ENCODE results near the gene ELN. TPM values are rescaled to one million over a fixed set of nuclear protein-coding genes. Genes with fewer than 3 reads are reported as not detected.

The ELN gene
- total and polyA plus RNA-seq, 9 of the 15 experiments (the other 6 are each of a cell fraction or from before 2014, with no cell fraction given) = 0.20 TPM; not detected in 8

GRCh38 chr7:74029089-74029785 lies 1.3 kb downstream of the ELN start:
- intact Hi-C loops (cut with micrococcal nuclease) = loop anchor here (5.0 kb wide), 2 partner anchors 142 to 227 kb away; no protein-coding TSS in a partner anchor
- H3K79me2 ChIP-seq (ENCODE audit: control insufficient read depth, insufficient read depth, low read length) = no peaks in the 10 kb centered on the region
- CTCF ChIA-PET (ENCODE audit: low intra/inter-chr PET ratio) = no interaction called here
- TF ChIP-seq RERE (CRISPR knock-in tag; IDR thresholded peaks at IDR 0.05; ENCODE audit: borderline replicate concordance) (no peak), GABPB2 (CRISPR knock-in tag; conservative IDR thresholded peaks at IDR 0.05) (no peak), IRF2 (CRISPR knock-in tag; IDR thresholded peaks at IDR 0.05) (no peak), TSHZ1 (CRISPR knock-in tag; IDR thresholded peaks at IDR 0.05) (no peak), ZNF134 (CRISPR knock-in tag; conservative IDR thresholded peaks at IDR 0.05) (no peak), ASH1L (IDR thresholded peaks at IDR 0.05; ENCODE audit: borderline replicate concordance, low read depth, partially characterized antibody) (no peak), ESRRB (CRISPR knock-in tag; IDR thresholded peaks at IDR 0.05; ENCODE audit: borderline replicate concordance) (no peak), NKRF (IDR thresholded peaks at IDR 0.05; ENCODE audit: borderline replicate concordance) (no peak), CBFA2T2 (conservative IDR thresholded peaks at IDR 0.05) (no peak), ZNF589 (CRISPR knock-in tag; IDR thresholded peaks at IDR 0.05; ENCODE audit: low read depth) (no peak), NBN (IDR thresholded peaks at IDR 0.05; ENCODE audit: low read depth) (no peak)

More at GRCh38 chr7:74029089-74029785, 1.3 kb downstream of the ELN start:
- peaks cover 57 to 80% of the 10 kb centered on the region in 2 experiments for H3K27me3 ChIP-seq (ENCODE audit: control insufficient read depth in 2 of 2, insufficient read depth in 2 of 2, low read length in 2 of 2)
- H3K36me3 ChIP-seq (ENCODE audit: control insufficient read depth, insufficient read depth, low read length) = no peaks in the 10 kb centered on the region
- 2% methylated on average over 16 of the region's 18 CpGs for WGBS (ENCODE audit: insufficient coverage, low coverage, missing lambda C conversion rate)
- no peak overlapping the region for H3K27ac ChIP-seq (ENCODE audit: extremely low read depth, low read depth, low read length)
- H3K4me2 ChIP-seq (ENCODE audit: insufficient read depth, low read length) = no peak overlapping the region
- H3K9me1 ChIP-seq (ENCODE audit: control insufficient read depth, insufficient read depth, low read length) = no peaks in the 10 kb centered on the region
- POLR2A ChIA-PET = interaction anchor here (1.3 kb wide), 2 partner anchors 16 to 146 kb away, joined by 4 read pairs; no protein-coding TSS in a partner anchor
- no peak overlapping the region for H3K9ac ChIP-seq (ENCODE audit: insufficient read depth in 1 of 2, low read depth in 2 of 2, low read length in 2 of 2)
- no peak for DNase-seq (ENCODE audit: extremely low read depth in 1 of 4, low spot score in 3 of 4)
- peaks cover 0 to 28% of the 10 kb centered on the region in 2 experiments; a peak in 2 of 5 replicates for H3K4me1 ChIP-seq (replicated peaks in 1 of 2; ENCODE audit: control insufficient read depth in 2 of 2, insufficient read depth in 2 of 2, low read length in 2 of 2)
- H2AFZ ChIP-seq (ENCODE audit: low read depth, low read length) = no peak overlapping the region
- FAIRE-seq = no peak
- H3K9me3 ChIP-seq (replicated peaks; ENCODE audit: control insufficient read depth, insufficient read depth, low read depth, low read length) = no peaks in the 10 kb centered on the region
- BruUV-seq (replicated peaks) = no TSS peak
- in situ Hi-C loops (cut with MboI) = no loop called here
- H3K4me3 ChIP-seq = no peak overlapping the region
- ATAC-seq = no peak
- peaks cover 17% of the 10 kb centered on the region for H4K20me1 ChIP-seq (replicated peaks; ENCODE audit: control insufficient read depth, insufficient read depth, low read length)
